SU-DHL-6 (cell line): ENCODE results near the gene DPP4.

Experiments
- H2AFZ ChIP-seq: fragments of 200-600 bp; sonication (generic); 2 replicates; pipeline ENCODE4 v1.6.1; 2014; ENCODE audit warnings: low read depth, mild to moderate bottlenecking, moderate library complexity, mixed read lengths, antibody characterized with exemption, low read length; ENCODE audit not compliant: severe bottlenecking
- H3F3A ChIP-seq: fragments of 200-600 bp; shearing (Covaris generic); 2 replicates; pipeline ENCODE4 v1.6.0; 2016; ENCODE audit warnings: antibody characterized with exemption, mild to moderate bottlenecking; ENCODE audit not compliant: insufficient read depth
- H3K27ac ChIP-seq: fragments of 200-600 bp; sonication (generic); 2 replicates; pipeline ENCODE4 v1.5.1; 2016; ENCODE audit warnings: low read depth, mild to moderate bottlenecking, low read length, moderate library complexity, mixed read lengths
- H3K27me3 ChIP-seq: fragments of 200-600 bp; sonication (generic), shearing (Covaris generic); 2 replicates; pipeline ENCODE4 v1.6.0; 2014; ENCODE audit warnings: mild to moderate bottlenecking, low read length
- H3K36me3 ChIP-seq: fragments of 200-600 bp; sonication (generic); 2 replicates; pipeline ENCODE4 v1.6.1; 2014; ENCODE audit warnings: mild to moderate bottlenecking, low read length, mixed read lengths
- H3K4me2 ChIP-seq: fragments of 300-600, 200-600 bp; shearing (Covaris generic), sonication (generic); 2 replicates; pipeline ENCODE4 v1.6.0; 2014; ENCODE audit warnings: low read length, low read depth, mild to moderate bottlenecking; ENCODE audit not compliant: poor library complexity, severe bottlenecking
- H3K4me3 ChIP-seq: fragments of 200-600 bp; sonication (generic); 2 replicates; pipeline ENCODE4 v1.5.1; 2014; ENCODE audit warnings: antibody characterized with exemption, low read length, mild to moderate bottlenecking, mixed read lengths; ENCODE audit not compliant: insufficient read depth, poor library complexity, severe bottlenecking
- H3K79me2 ChIP-seq: fragments of 200-600 bp; sonication (generic); 2 replicates; pipeline ENCODE4 v1.6.1; 2014; ENCODE audit warnings: mild to moderate bottlenecking, low read length, moderate library complexity; ENCODE audit not compliant: insufficient read depth
- H3K9ac ChIP-seq: fragments of 200-600 bp; sonication (generic); 2 replicates; pipeline ENCODE4 v1.7.0; 2014; ENCODE audit warnings: mild to moderate bottlenecking, low read length
- H3K9me2 ChIP-seq: fragments of 200-600 bp; sonication (generic); replicated peaks from 2 replicates; pipeline ENCODE4 v1.6.1; 2014; ENCODE audit warnings: low read length; ENCODE audit not compliant: insufficient read depth
- H3K9me3 ChIP-seq: fragments of 200-600 bp; sonication (generic); 2 replicates; pipeline ENCODE4 v1.6.1; 2014; ENCODE audit warnings: low read length, mixed read lengths; ENCODE audit not compliant: insufficient read depth
- H4K20me1 ChIP-seq: fragments of 200-600 bp; sonication (generic); 2 replicates; pipeline ENCODE4 v1.6.1; 2014; ENCODE audit warnings: low read depth, mild to moderate bottlenecking, antibody characterized with exemption, low read length, moderate library complexity, mixed read lengths
- EZH2phosphoT487 ChIP-seq: fragments of 200-600 bp; sonication (generic), shearing (Covaris generic); conservative IDR thresholded peaks from 2 replicates; pipeline ENCODE4 v1.6.1; 2018; ENCODE audit warnings: mild to moderate bottlenecking, antibody characterized with exemption, low read length, moderate library complexity, mixed read lengths
- TF ChIP-seq, protein P1 (sequence below): fragments of 200-600 bp; sonication (generic); IDR thresholded peaks from one replicate; pipeline ENCODE4 v1.5.1; 2017; ENCODE audit warnings: antibody characterized with exemption, mild to moderate bottlenecking, low read length, moderate library complexity; ENCODE audit not compliant: insufficient read depth, poor library complexity, severe bottlenecking

DPP4 gene

DNA sequence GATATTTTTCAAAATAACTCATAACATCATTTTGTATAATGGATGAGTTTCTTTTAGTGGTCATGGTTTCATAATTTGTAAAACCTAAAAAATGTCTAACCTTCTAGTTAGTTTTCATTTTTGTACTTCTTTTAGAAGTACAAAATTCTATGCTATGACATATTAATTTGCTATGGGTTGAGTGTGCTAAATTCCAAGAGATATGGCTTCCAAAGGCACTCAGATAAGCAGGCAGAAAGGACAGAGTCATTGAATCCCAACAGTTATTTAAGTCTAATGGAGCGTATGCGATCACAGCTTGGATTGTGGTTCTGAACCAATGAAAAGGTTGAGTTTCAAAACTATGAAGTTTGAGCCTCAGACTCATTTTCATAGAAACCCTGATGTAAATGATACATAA, 41.1 kb upstream of the DPP4 start:
- H3K79me2 ChIP-seq: no peaks in the 10 kb centered on the region
- no peaks in the 10 kb centered on the region for H3K9me3 ChIP-seq
- H2AFZ ChIP-seq: no peak overlapping the region
- no peaks in the 10 kb centered on the region for H3K9me2 ChIP-seq
- no peaks in the 10 kb centered on the region for H3K36me3 ChIP-seq
- no peak for TF ChIP-seq EZH2phosphoT487
- TF ChIP-seq, protein P1, sequence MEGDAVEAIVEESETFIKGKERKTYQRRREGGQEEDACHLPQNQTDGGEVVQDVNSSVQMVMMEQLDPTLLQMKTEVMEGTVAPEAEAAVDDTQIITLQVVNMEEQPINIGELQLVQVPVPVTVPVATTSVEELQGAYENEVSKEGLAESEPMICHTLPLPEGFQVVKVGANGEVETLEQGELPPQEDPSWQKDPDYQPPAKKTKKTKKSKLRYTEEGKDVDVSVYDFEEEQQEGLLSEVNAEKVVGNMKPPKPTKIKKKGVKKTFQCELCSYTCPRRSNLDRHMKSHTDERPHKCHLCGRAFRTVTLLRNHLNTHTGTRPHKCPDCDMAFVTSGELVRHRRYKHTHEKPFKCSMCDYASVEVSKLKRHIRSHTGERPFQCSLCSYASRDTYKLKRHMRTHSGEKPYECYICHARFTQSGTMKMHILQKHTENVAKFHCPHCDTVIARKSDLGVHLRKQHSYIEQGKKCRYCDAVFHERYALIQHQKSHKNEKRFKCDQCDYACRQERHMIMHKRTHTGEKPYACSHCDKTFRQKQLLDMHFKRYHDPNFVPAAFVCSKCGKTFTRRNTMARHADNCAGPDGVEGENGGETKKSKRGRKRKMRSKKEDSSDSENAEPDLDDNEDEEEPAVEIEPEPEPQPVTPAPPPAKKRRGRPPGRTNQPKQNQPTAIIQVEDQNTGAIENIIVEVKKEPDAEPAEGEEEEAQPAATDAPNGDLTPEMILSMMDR: no peak
- H3F3A ChIP-seq: no peaks in the 10 kb centered on the region
- H3K4me2 ChIP-seq: no peak overlapping the region
- no peak overlapping the region for H3K4me3 ChIP-seq
- no peaks in the 10 kb centered on the region for H4K20me1 ChIP-seq
- H3K27ac ChIP-seq: no peak overlapping the region
- no peaks in the 10 kb centered on the region for H3K27me3 ChIP-seq
- no peak overlapping the region for H3K9ac ChIP-seq

DNA sequence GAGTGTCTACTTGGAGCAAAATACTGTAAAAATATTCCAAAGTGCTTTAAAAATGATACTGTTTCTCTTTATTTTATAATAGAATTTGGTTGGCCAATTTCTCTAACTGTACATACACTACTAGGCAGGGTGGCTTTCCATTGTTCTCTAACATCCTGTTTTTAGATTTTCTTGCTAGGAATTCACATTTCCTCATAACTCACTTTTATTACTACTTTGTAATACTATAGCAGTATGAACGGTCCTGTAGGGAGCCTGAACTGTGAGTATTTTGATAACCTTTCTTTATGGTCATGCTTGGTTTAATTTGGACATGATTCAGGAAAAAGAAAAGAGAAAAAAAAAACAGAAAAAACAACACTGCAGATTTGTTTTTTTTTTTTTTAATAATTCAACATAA, 40.3 kb upstream of the DPP4 start:
- H3K4me2 ChIP-seq: no peak overlapping the region
- H3K9me2 ChIP-seq: no peaks in the 10 kb centered on the region
- no peaks in the 10 kb centered on the region for H3K36me3 ChIP-seq
- no peaks in the 10 kb centered on the region for H3K79me2 ChIP-seq
- no peak overlapping the region for H3K4me3 ChIP-seq
- no peak overlapping the region for H2AFZ ChIP-seq
- H3F3A ChIP-seq: no peaks in the 10 kb centered on the region
- no peaks in the 10 kb centered on the region for H4K20me1 ChIP-seq
- no peak for TF ChIP-seq EZH2phosphoT487
- TF ChIP-seq, protein P1: no peak
- H3K9me3 ChIP-seq: no peaks in the 10 kb centered on the region
- no peak overlapping the region for H3K9ac ChIP-seq
- H3K27me3 ChIP-seq: no peaks in the 10 kb centered on the region
- no peak overlapping the region for H3K27ac ChIP-seq

DNA sequence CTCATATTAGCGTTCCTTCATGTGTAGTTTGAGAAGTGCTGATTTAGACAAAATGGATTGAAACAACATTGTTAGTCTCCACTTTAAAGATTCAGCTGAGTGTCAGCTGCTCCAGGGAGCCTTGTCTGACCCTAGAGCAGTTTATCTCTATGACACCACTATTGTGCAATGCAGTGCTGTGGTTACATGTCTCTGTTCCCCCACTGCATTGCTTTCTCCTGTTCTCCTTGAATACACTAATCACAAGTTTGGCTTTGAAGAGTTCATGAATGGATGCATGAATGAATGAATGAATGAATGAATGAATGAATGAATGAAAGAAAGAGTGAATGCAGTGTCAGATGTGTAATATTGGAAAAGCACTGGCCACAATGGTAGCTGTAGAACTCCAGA, 39.8 kb upstream of the DPP4 start:
- Histone ChIP-seq H3K4me2 (no peak overlapping the region), H4K20me1 (no peaks in the 10 kb centered on the region), H3K9me3 (no peaks in the 10 kb centered on the region), H3K27ac (no peak overlapping the region), H3F3A (no peaks in the 10 kb centered on the region), H2AFZ (no peak overlapping the region), H3K79me2 (no peaks in the 10 kb centered on the region), H3K36me3 (no peaks in the 10 kb centered on the region), H3K27me3 (no peaks in the 10 kb centered on the region), H3K9ac (no peak overlapping the region), H3K4me3 (no peak overlapping the region), H3K9me2 (no peaks in the 10 kb centered on the region)
- TF ChIP-seq, protein P1: no peak
- TF ChIP-seq EZH2phosphoT487: no peak
